Stimulated activated CD4-positive, alpha-beta T cell treated with anti-CD3 and anti-CD28 coated beads, Interleukin-15, amount 100 ng/mL, for 24 hours (primary cell): ENCODE results near the gene CHEK2.
A peak's percentile ranks its signal among the peaks of the same experiment; 100 is the strongest.
"Not testable (repeated sequence)": the region's sequence is repeated elsewhere in the genome, so short reads cannot be mapped to it uniquely, and the experiment has no call there.

ENCODE experiments used
- DNase-seq: peaks from one replicate; pipeline ENCODE4 v3.0.0-alpha.2; 2020

Gene CHEK2

GRCh38 chr22:28741785-28742561 lies at the start of gene CHEK2, which contains the start of gene HSCB:
CHEK2 (minus strand) TSS chr22:28741820; CDS start chr22:28734721, 7,099 bp downstream.
HSCB (plus strand) TSS chr22:28742039; CDS start chr22:28742096, 57 bp downstream.
- peak; percentile 99 for DNase-seq

- DNase-seq: no peak
Observed at GRCh38 chr22:28791124-28791523, 49.5 kb upstream of the CHEK2 start.

GRCh38 chr22:28788601-28789000 lies 47.0 kb upstream of the CHEK2 start:
- no peak for DNase-seq

GRCh38 chr22:28783786-28784671 lies 42.4 kb upstream of the CHEK2 start:
- DNase-seq: no peak

GRCh38 chr22:28780296-28780695 lies 38.7 kb upstream of the CHEK2 start:
- DNase-seq: no peak

- no peak for DNase-seq
Observed at GRCh38 chr22:28779833-28780232, 38.2 kb upstream of the CHEK2 start.

GRCh38 chr22:28774378-28774777 lies 32.8 kb upstream of the CHEK2 start:
- no peak for DNase-seq

GRCh38 chr22:28773461-28773867 lies 31.8 kb upstream of the CHEK2 start:
- no peak for DNase-seq

- DNase-seq: peak; percentile 96
Observed at GRCh38 chr22:28772633-28773460, 31.2 kb upstream of the CHEK2 start, which contains the start of gene CCDC117. CCDC117 (plus strand) TSS chr22:28772695; CDS start chr22:28772850, 155 bp downstream.

GRCh38 chr22:28771195-28771791 lies 29.7 kb upstream of the CHEK2 start:
- DNase-seq: no peak

- no peak for DNase-seq
Observed at GRCh38 chr22:28769394-28770085, 27.9 kb upstream of the CHEK2 start.

GRCh38 chr22:28768701-28769393 lies 27.2 kb upstream of the CHEK2 start:
- no peak for DNase-seq

GRCh38 chr22:28766628-28767027 lies 25.0 kb upstream of the CHEK2 start:
- no peak for DNase-seq

GRCh38 chr22:28762000-28762399 lies 20.4 kb upstream of the CHEK2 start:
- not testable (repeated sequence) for DNase-seq

- DNase-seq: no peak
Observed at GRCh38 chr22:28761449-28761755, 19.8 kb upstream of the CHEK2 start.

- DNase-seq: no peak
Observed at GRCh38 chr22:28759861-28760560, 18.4 kb upstream of the CHEK2 start.

GRCh38 chr22:28754512-28754911 lies 12.9 kb upstream of the CHEK2 start:
- DNase-seq: not testable (repeated sequence)

GRCh38 chr22:28750471-28750881 lies 8.9 kb upstream of the CHEK2 start:
- no peak for DNase-seq

- DNase-seq: no peak
Observed at GRCh38 chr22:28743852-28744251, 2.2 kb upstream of the CHEK2 start.

GRCh38 chr22:28742562-28742962 lies 942 bp upstream of the CHEK2 start:
- DNase-seq: no peak
